HepG2 (cell line): ENCODE results near the gene ZNF324B. TPM values are rescaled to one million over a fixed set of nuclear protein-coding genes. Genes with fewer than 3 reads are reported as not detected.

ENCODE experiments used
- ATF4 ChIP-seq, 2 experiments: fragments of 450-650 bp in 1 of 2; sonication (generic) in 1 of 2; formaldehyde crosslinking; IDR thresholded peaks; 2 replicates each; pipeline versions ENCODE4 v1.5.0 to v1.8.0; 2020 to 2022; ENCODE audit warnings: mild to moderate bottlenecking in 1 of 2, missing genetic modification reagents in 1 of 2
- CBFB ChIP-seq: sonication (generic); formaldehyde crosslinking; IDR thresholded peaks from 2 replicates; pipeline ENCODE4 v1.4.0; 2020; ENCODE audit warnings: missing genetic modification reagents
- CEBPZ ChIP-seq: IDR thresholded peaks from 2 replicates; pipeline ENCODE4 v1.6.1; 2012; ENCODE audit warnings: low read length, improper control_type of control experiment
- CHCHD3 ChIP-seq: sonication (generic); formaldehyde crosslinking; IDR thresholded peaks from 2 replicates; pipeline ENCODE4 v1.8.0; 2022; ENCODE audit warnings: mild to moderate bottlenecking, missing genetic modification reagents, moderate library complexity
- CHD2 ChIP-seq: IDR thresholded peaks from 2 replicates; pipeline ENCODE4 v1.6.1; 2011; ENCODE audit warnings: low read depth, low read length, improper control_type of control experiment
- DNMT3B ChIP-seq: conservative IDR thresholded peaks from 2 replicates; pipeline ENCODE4 v1.6.1; 2016; ENCODE audit warnings: missing biosample characterization, control low read depth
- DR1 ChIP-seq: sonication (generic); formaldehyde crosslinking; IDR thresholded peaks from 2 replicates; pipeline ENCODE4 v1.8.0; 2021; ENCODE audit warnings: mild to moderate bottlenecking, missing genetic modification reagents, inconsistent platforms
- ETV5 ChIP-seq: IDR thresholded peaks from 2 replicates; pipeline ENCODE4 v1.6.1; 2018; ENCODE audit warnings: missing biosample characterization, missing genetic modification reagents, inconsistent platforms, borderline replicate concordance
- IRF2 ChIP-seq: IDR thresholded peaks from 2 replicates; pipeline ENCODE4 v1.6.1; 2018; ENCODE audit warnings: missing genetic modification reagents, missing compliant biosample characterization
- MEF2D ChIP-seq: sonication (generic); formaldehyde crosslinking; IDR thresholded peaks from 2 replicates; pipeline ENCODE4 v1.5.1; 2020; ENCODE audit warnings: mild to moderate bottlenecking, missing genetic modification reagents
- NCOR1 ChIP-seq: fragments of 200-600 bp; sonication (generic); IDR thresholded peaks from 2 replicates; pipeline ENCODE4 v1.7.0; 2017; ENCODE audit warnings: antibody characterized with exemption, low read length, borderline replicate concordance
- RAD21 ChIP-seq: fragments of 450-650 bp; formaldehyde crosslinking; IDR thresholded peaks from 2 replicates; pipeline ENCODE4 v1.5.0; 2020; ENCODE audit warnings: mild to moderate bottlenecking
- RNF2 ChIP-seq: fragments of 450-650 bp; conservative IDR thresholded peaks from 2 replicates; pipeline ENCODE4 v1.6.1; 2016; ENCODE audit warnings: low read depth
- SMYD3 ChIP-seq: sonication (generic); formaldehyde crosslinking; IDR thresholded peaks from 2 replicates; pipeline ENCODE4 v1.8.1; 2023; ENCODE audit warnings: mild to moderate bottlenecking, missing genetic modification reagents
- SNAPC2 ChIP-seq: sonication (generic); formaldehyde crosslinking; IDR thresholded peaks from 2 replicates; pipeline ENCODE4 v1.8.1; 2022; ENCODE audit warnings: mild to moderate bottlenecking, missing genetic modification reagents
- TAF1 ChIP-seq: sonication (generic); formaldehyde crosslinking; IDR thresholded peaks from 2 replicates; pipeline ENCODE4 v1.4.0; 2020; ENCODE audit warnings: missing genetic modification reagents
- ZIK1 ChIP-seq: sonication (generic); formaldehyde crosslinking; IDR thresholded peaks from 2 replicates; pipeline ENCODE4 v1.5.0; 2020; ENCODE audit warnings: mild to moderate bottlenecking, low read depth, missing genetic modification reagents, borderline replicate concordance
- ZNF136 ChIP-seq: sonication (generic); formaldehyde crosslinking; IDR thresholded peaks from 2 replicates; pipeline ENCODE4 v1.8.1; 2022; ENCODE audit warnings: low read depth, mild to moderate bottlenecking, moderate library complexity, missing genetic modification reagents
- ZNF569 ChIP-seq: sonication (generic); formaldehyde crosslinking; IDR thresholded peaks from 2 replicates; pipeline ENCODE4 v1.5.0; 2020; ENCODE audit warnings: mild to moderate bottlenecking, missing genetic modification reagents, moderate library complexity, borderline replicate concordance
- ZNF589 ChIP-seq: sonication (generic); formaldehyde crosslinking; conservative IDR thresholded peaks from 2 replicates; pipeline ENCODE4 v1.8.0; 2022; ENCODE audit warnings: mild to moderate bottlenecking, moderate library complexity, missing genetic modification reagents
- ZNF761 ChIP-seq: sonication (generic); formaldehyde crosslinking; conservative IDR thresholded peaks from 2 replicates; pipeline ENCODE4 v1.4.0; 2020; ENCODE audit warnings: mild to moderate bottlenecking, missing genetic modification reagents
- ZNF766 ChIP-seq: sonication (generic); formaldehyde crosslinking; IDR thresholded peaks from 2 replicates; pipeline ENCODE4 v1.5.0; 2020; ENCODE audit warnings: missing genetic modification reagents, borderline replicate concordance
- ZNF841 ChIP-seq: sonication (generic); formaldehyde crosslinking; IDR thresholded peaks from 2 replicates; pipeline ENCODE4 v1.8.1; 2023; ENCODE audit warnings: missing genetic modification reagents, borderline replicate concordance
- ZSCAN12 ChIP-seq: sonication (generic); formaldehyde crosslinking; IDR thresholded peaks from 2 replicates; pipeline ENCODE4 v1.9.0; 2021; ENCODE audit warnings: mild to moderate bottlenecking, missing genetic modification reagents
- polyA plus RNA-seq, 8 experiments: library from polyadenylated mRNA; depleted of rRNA in 3 of 8; stranded (reverse) in 7 of 8; unstranded in 1 of 8; fragments of >200 nt; fragmentation: Illumina TruSeq in 4 of 8; extraction: Trizol in 4 of 8; gene quantifications; 2 replicates each; pipeline versions ENCODE4 v1.2.1 to v1.2.3, GENCODE V29; 2011 to 2016; ENCODE audit warnings: low read depth in 4 of 8, missing spikeins in 1 of 8, mixed read lengths in 1 of 8; ENCODE audit not compliant: insufficient read depth in 1 of 8
- total RNA-seq, 5 experiments: library from RNA; depleted of rRNA; stranded (reverse); fragments of >200 nt; fragmentation: Illumina TruSeq; extraction: Trizol; gene quantifications; 2 replicates each; pipeline ENCODE4 v1.2.3, GENCODE V29; 2016; ENCODE audit warnings: low read depth in 1 of 5

The ZNF324B gene
- total and polyA plus RNA-seq, 2 of the 13 experiments (the other 11 are each of a cell fraction or from before 2014, with no cell fraction given), result 0.53 to 3.0 TPM

GRCh38 chr19:58451358-58452101 is at the start of gene ZNF324B (continued):
- TF ChIP-seq DR1 (peak; percentile 41; the same call in 1 of the 2 replicates), ZNF589 (CRISPR knock-in tag) (no peak), DNMT3B (CRISPR knock-in tag) (no peak), CEBPZ (no peak), IRF2 (CRISPR knock-in tag) (peak; percentile 63; the same call in 1 of the 2 replicates), ZNF761 (CRISPR knock-in tag) (peak; percentile 62; the same call in 1 of the 2 replicates), ZNF766 (no peak), ZIK1 (CRISPR knock-in tag) (no peak), CHD2 (no peak), ZNF841 (CRISPR knock-in tag) (no peak), ZNF136 (CRISPR knock-in tag) (no peak), ETV5 (CRISPR knock-in tag) (no peak), ZNF569 (CRISPR knock-in tag) (no peak), TAF1 (CRISPR knock-in tag) (peak; percentile 65; the same call in 1 of the 2 replicates), ZSCAN12 (CRISPR knock-in tag) (no peak), NCOR1 (no peak), SMYD3 (CRISPR knock-in tag) (no peak), SNAPC2 (CRISPR knock-in tag) (no peak), CHCHD3 (CRISPR knock-in tag) (no peak), CBFB (no peak), RNF2 (0 out of 2 replicates have a peak, but pooled peaks have one; percentile 37), RAD21 (CRISPR knock-in tag) (no peak), ATF4 (CRISPR knock-in tag; IDR thresholded peaks at IDR 0.05) (peak in 1 of 2 experiments; percentile 55; a peak in 1 of 4 replicates), MEF2D (CRISPR knock-in tag) (0 out of 2 replicates have a peak, but pooled peaks have one; percentile 27)
